Esophagus muscularis mucosa (tissue), 3 donors: ENCODE data around the gene HTRA1.

Experiments used
- CTCF ChIP-seq, 3 experiments: fragments of 200-600 bp in 2 of 3; fragments of 450-650 bp in 1 of 3; sonication (generic) in 2 of 3; IDR thresholded peaks; one replicate each; pipeline ENCODE4 v1.5.1; 2017 to 2019; ENCODE audit warnings: antibody characterized with exemption in 3 of 3, mild to moderate bottlenecking in 2 of 3, moderate library complexity in 1 of 3
- POLR2A ChIP-seq: fragments of 450-650 bp; IDR thresholded peaks from one replicate; pipeline ENCODE4 v1.6.1; 2017; ENCODE audit warnings: antibody characterized with exemption, moderate library complexity, mild to moderate bottlenecking, low read depth
- POLR2AphosphoS5 ChIP-seq, 2 donors: sonication (generic); formaldehyde crosslinking; IDR thresholded peaks; one replicate each; pipeline ENCODE4 v1.6.1; 2017; ENCODE audit warnings: antibody characterized with exemption in 2 of 2

- TF ChIP-seq CTCF (IDR thresholded peaks at IDR 0.05) (no peak), POLR2AphosphoS5 (IDR thresholded peaks at IDR 0.05) (peak; percentile 20 to 28), POLR2A (no peak)
Measured at GRCh38 chr10:122530177-122530576, 68.8 kb downstream of the HTRA1 start.
